ENCODE measurements around the gene LRRC10B.
"Not testable (repeated sequence)": the region's sequence is repeated elsewhere in the genome, so short reads cannot be mapped to it uniquely, and the experiment has no call there.

GRCh38 chr11:61467602-61468001, 40.9 kb upstream of the LRRC10B start:
- TF ChIP-seq CTCF, POLR2A (IDR thresholded peaks at IDR 0.05): not testable (repeated sequence)

All from thyroid gland (tissue), 4 donors.